Brain microvascular endothelial cell (primary cell): ENCODE results near the gene TCEAL9.

Experiments
- DNase-seq: peaks from one replicate; pipeline ENCODE4 v3.0.0-alpha.2; 2020
- H3K27ac ChIP-seq: fragments of 250-450 bp; sonication (Bioruptor Pico); 2 replicates; pipeline ENCODE4 v1.5.1; 2020; ENCODE audit warnings: mild to moderate bottlenecking, moderate library complexity
- H3K27me3 ChIP-seq: fragments of 250-450 bp; sonication (Bioruptor Pico); replicated peaks from 2 replicates; pipeline ENCODE4 v1.5.1; 2020; ENCODE audit warnings: mild to moderate bottlenecking
- H3K36me3 ChIP-seq: fragments of 250-450 bp; sonication (Bioruptor Pico); replicated peaks from 2 replicates; pipeline ENCODE4 v1.5.1; 2020; ENCODE audit warnings: mild to moderate bottlenecking
- H3K4me3 ChIP-seq: 2 replicates; pipeline ENCODE4 v1.5.1; 2011; ENCODE audit warnings: low read depth, mild to moderate bottlenecking, control low read depth, low read length, moderate library complexity
- CTCF ChIP-seq: IDR thresholded peaks from 2 replicates; pipeline ENCODE4 v1.5.1; 2011; ENCODE audit warnings: low read depth, mild to moderate bottlenecking, moderate library complexity, low read length, control low read depth, inconsistent platforms; ENCODE audit errors: missing control alignments
- in situ Hi-C: cut with HindIII; loops from 2 replicates; pipeline ENCODE4 v1.10.0; 2017; ENCODE audit warnings: low sequenced_read_pairs, low pct_ligation_motif_present

TCEAL9 gene

GRCh38 chrX:103386332-103386731 is 30.0 kb downstream of the TCEAL9 start:
- H3K36me3 ChIP-seq = no peaks in the 10 kb centered on the region
- in situ Hi-C loops = no loop called here
- H3K4me3 ChIP-seq = no peak overlapping the region
- no peak for DNase-seq
- TF ChIP-seq CTCF = no peak
- H3K27me3 ChIP-seq = no peaks in the 10 kb centered on the region
- H3K27ac ChIP-seq = no peak overlapping the region

GRCh38 chrX:103393487-103393886 is 37.2 kb downstream of the TCEAL9 start:
- TF ChIP-seq CTCF = no peak

GRCh38 chrX:103396186-103396585 is 39.9 kb downstream of the TCEAL9 start:
- DNase-seq = peak; percentile 36
- TF ChIP-seq CTCF = no peak
- no peaks in the 10 kb centered on the region for H3K36me3 ChIP-seq
- H3K27me3 ChIP-seq = no peaks in the 10 kb centered on the region
- H3K27ac ChIP-seq = peak overlapping the region; percentile 69
- no peak overlapping the region for H3K4me3 ChIP-seq
- in situ Hi-C loops = no loop called here

More at GRCh38 chrX:103393487-103393886, 37.2 kb downstream of the TCEAL9 start:
- H3K27ac ChIP-seq = no peak overlapping the region
- H3K36me3 ChIP-seq = no peaks in the 10 kb centered on the region
- in situ Hi-C loops = no loop called here
- no peaks in the 10 kb centered on the region for H3K27me3 ChIP-seq
- H3K4me3 ChIP-seq = no peak overlapping the region
- no peak for DNase-seq

- no peak overlapping the region for H3K4me3 ChIP-seq
- DNase-seq = no peak
- no peaks in the 10 kb centered on the region for H3K27me3 ChIP-seq
- no peak for TF ChIP-seq CTCF
- H3K36me3 ChIP-seq = no peaks in the 10 kb centered on the region
- peak overlapping the region; percentile 69 for H3K27ac ChIP-seq
- in situ Hi-C loops = no loop called here
Measured at GRCh38 chrX:103396660-103397059, 40.4 kb downstream of the TCEAL9 start.

- in situ Hi-C loops = no loop called here
- no peak overlapping the region for H3K4me3 ChIP-seq
- TF ChIP-seq CTCF = no peak
Measured at GRCh38 chrX:103397707-103398106, 41.4 kb downstream of the TCEAL9 start.

GRCh38 chrX:103398421-103398864 is 42.1 kb downstream of the TCEAL9 start:
- in situ Hi-C loops = no loop called here
- H3K27ac ChIP-seq = peak overlapping the region; percentile 95

More at GRCh38 chrX:103397707-103398106, 41.4 kb downstream of the TCEAL9 start:
- Histone ChIP-seq H3K27ac (peak overlapping the region; percentile 95), H3K27me3 (no peaks in the 10 kb centered on the region), H3K36me3 (no peaks in the 10 kb centered on the region)
- DNase-seq = no peak

More at GRCh38 chrX:103398421-103398864, 42.1 kb downstream of the TCEAL9 start:
- H3K27me3 ChIP-seq = no peaks in the 10 kb centered on the region
- DNase-seq = peak; percentile 81
- no peak for TF ChIP-seq CTCF
- H3K36me3 ChIP-seq = no peaks in the 10 kb centered on the region
- H3K4me3 ChIP-seq = no peak overlapping the region
